ENCODE results near the gene ABCC10.
"Not testable (repeated sequence)": the region's sequence is repeated elsewhere in the genome, so short reads cannot be mapped to it uniquely, and the experiment has no call there.

Gene ABCC10

GRCh38 chr6:43421831-43422230 is 5.5 kb upstream of the ABCC10 start:
- DNase-seq (ENCODE audit: low spot score in 2 of 2) (no peak), ATAC-seq (ENCODE audit: low read depth) (no peak)
- Mint-ChIP-seq H3K4me1 (peaks cover 2% of the 10 kb centered on the region), H3K4me3 (no peak overlapping the region), H3K36me3 (no peaks in the 10 kb centered on the region), H3K27me3 (peaks cover 3% of the 10 kb centered on the region), H3K9me3 (peaks cover 2% of the 10 kb centered on the region), H3K27ac (no peak overlapping the region)

GRCh38 chr6:43425083-43425482 is 2.3 kb upstream of the ABCC10 start:
- not testable (repeated sequence) for H3K27me3 Mint-ChIP-seq; ATAC-seq (ENCODE audit: low read depth); DNase-seq (ENCODE audit: low spot score in 2 of 2); H3K9me3 Mint-ChIP-seq; H3K36me3 Mint-ChIP-seq; H3K27ac Mint-ChIP-seq; H3K4me3 Mint-ChIP-seq
- peaks cover 14% of the 10 kb centered on the region for H3K4me1 Mint-ChIP-seq

GRCh38 chr6:43426928-43427405 is 374 bp upstream of the ABCC10 start:
- H3K9me3 Mint-ChIP-seq: no peaks in the 10 kb centered on the region
- DNase-seq (ENCODE audit: low spot score in 2 of 2): no peak

DNA sequence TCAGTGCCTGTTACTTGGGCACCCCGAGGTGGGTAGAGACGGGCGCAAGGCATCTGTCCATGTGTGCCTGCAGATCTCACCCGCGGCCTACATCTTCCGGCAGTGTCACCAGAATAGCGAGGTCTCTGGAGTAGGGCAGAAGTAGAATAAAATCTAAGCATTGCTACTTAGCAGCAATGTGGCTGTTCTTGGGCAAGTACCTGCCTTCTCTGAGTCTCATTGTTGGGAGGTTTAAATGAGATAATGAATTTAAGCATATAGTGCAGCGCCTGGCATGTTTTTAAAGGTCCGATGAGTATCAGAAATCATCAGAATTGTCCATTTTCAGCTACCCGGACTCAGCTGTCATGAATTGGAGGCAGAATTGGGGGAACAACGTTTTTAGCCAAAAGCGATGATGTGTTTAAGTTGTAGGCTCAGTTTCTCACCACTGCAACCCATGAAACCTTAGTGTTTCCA is 800 bp downstream of the ABCC10 start:
- Mint-ChIP-seq H3K9me3 (no peaks in the 10 kb centered on the region), H3K27me3 (no peaks in the 10 kb centered on the region), H3K27ac (peak overlapping the region; percentile 93), H3K36me3 (no peaks in the 10 kb centered on the region), H3K4me3 (peak overlapping the region; percentile 88), H3K4me1 (peaks cover 16% of the 10 kb centered on the region)
- ATAC-seq (ENCODE audit: low read depth) (no peak), DNase-seq (ENCODE audit: low spot score in 2 of 2) (no peak)

More at GRCh38 chr6:43426928-43427405, 374 bp upstream of the ABCC10 start:
- Mint-ChIP-seq H3K27ac (peak overlapping the region; percentile 93), H3K36me3 (no peaks in the 10 kb centered on the region), H3K27me3 (no peaks in the 10 kb centered on the region), H3K4me3 (peak overlapping the region; percentile 88), H3K4me1 (peaks cover 16% of the 10 kb centered on the region)
- no peak for ATAC-seq (ENCODE audit: low read depth)

DNA sequence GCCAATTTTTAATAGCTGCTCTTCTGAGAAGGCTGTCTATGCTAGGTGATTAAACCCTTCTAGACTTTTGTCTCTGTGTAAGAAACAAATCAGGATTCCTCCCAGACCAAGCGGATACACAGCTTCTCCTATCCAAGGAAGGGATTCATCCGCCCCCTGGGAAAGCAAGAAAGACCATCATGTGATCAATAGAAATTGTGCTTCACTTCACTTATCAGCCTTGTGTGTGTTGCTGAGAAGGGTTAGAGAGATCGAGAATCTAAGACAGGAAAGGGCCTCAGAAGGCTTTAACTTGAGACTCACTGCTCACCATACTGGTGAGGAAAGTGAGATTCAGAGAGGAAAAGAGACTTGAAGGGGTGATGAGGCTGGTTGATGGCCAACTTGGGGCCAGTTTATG is 1.5 kb downstream of the ABCC10 start:
- Mint-ChIP-seq H3K27me3 (no peaks in the 10 kb centered on the region), H3K9me3 (no peaks in the 10 kb centered on the region), H3K36me3 (no peaks in the 10 kb centered on the region), H3K4me1 (peaks cover 16% of the 10 kb centered on the region), H3K27ac (peak overlapping the region; percentile 93), H3K4me3 (peak overlapping the region; percentile 88)
- DNase-seq (ENCODE audit: low spot score in 2 of 2) (no peak), ATAC-seq (ENCODE audit: low read depth) (no peak)

- no peaks in the 10 kb centered on the region for H3K9me3 Mint-ChIP-seq
- ATAC-seq (ENCODE audit: low read depth) (no peak), DNase-seq (ENCODE audit: low spot score in 2 of 2) (no peak)
- H3K36me3 Mint-ChIP-seq: no peaks in the 10 kb centered on the region
- H3K27ac Mint-ChIP-seq: no peak overlapping the region
- no peaks in the 10 kb centered on the region for H3K27me3 Mint-ChIP-seq
- H3K4me3 Mint-ChIP-seq: no peak overlapping the region
- peaks cover 13% of the 10 kb centered on the region for H3K4me1 Mint-ChIP-seq
Measured at GRCh38 chr6:43432009-43432945, 4.9 kb downstream of the ABCC10 start.

DNA sequence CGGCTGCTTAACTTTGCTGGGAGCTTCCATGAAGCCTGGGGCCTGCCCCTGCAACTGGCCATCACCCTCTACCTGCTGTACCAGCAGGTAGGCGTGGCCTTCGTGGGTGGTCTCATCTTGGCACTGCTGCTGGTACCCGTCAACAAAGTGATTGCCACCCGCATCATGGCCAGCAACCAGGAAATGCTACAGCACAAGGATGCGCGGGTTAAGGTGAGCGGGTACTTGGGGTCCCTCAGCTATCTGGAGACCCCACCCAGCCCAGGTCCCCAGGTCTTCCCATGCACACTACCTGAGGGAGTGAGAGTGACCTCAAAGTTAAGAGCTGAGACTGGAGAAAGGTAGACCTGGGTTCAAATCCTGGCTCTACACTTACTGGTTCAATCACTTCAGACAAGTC is 5.8 kb downstream of the ABCC10 start:
- Mint-ChIP-seq H3K9me3 (no peaks in the 10 kb centered on the region), H3K36me3 (no peaks in the 10 kb centered on the region), H3K4me3 (no peak overlapping the region), H3K27me3 (no peaks in the 10 kb centered on the region), H3K4me1 (peaks cover 11% of the 10 kb centered on the region), H3K27ac (no peak overlapping the region)
- ATAC-seq (ENCODE audit: low read depth): no peak
- DNase-seq (ENCODE audit: low spot score in 2 of 2): no peak

DNA sequence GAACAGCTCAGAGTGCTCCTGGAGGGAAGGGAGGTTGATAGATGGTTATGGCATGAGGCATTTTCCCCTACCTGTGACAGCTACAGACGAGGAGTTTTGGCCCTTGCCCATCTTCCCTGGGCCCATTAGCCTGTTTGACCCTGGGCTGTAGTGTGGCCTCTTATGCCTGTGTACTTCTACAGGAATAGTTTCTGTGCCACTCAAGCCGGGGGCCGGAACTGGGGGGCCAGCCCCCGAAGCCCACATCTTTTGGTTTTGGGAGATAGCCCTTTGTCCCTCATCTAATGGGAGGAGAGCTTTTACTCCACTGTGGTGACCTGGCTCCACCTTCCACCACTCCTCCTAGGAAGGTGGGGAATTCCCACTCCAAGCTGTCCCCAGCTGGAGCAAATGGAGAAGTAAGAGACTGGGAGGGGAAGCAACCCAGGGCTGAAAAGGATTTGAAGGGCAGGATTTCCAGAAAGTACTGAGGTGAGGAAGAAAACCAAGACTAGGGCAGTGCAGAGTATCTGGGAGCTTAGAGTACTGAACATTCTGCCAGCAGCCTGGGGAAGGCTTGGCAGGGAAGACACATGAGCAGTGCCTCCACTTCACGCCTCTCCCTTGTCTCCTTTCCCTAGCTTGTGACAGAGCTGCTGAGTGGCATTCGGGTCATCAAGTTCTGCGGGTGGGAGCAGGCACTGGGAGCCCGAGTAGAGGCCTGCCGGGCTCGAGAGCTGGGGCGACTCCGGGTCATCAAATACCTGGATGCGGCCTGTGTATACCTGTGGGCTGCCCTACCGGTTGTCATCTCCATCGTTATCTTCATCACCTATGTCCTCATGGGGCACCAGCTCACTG is 6.9 kb downstream of the ABCC10 start:
- Mint-ChIP-seq H3K27ac (peak overlapping the region; percentile 47), H3K27me3 (no peaks in the 10 kb centered on the region), H3K4me3 (no peak overlapping the region), H3K36me3 (no peaks in the 10 kb centered on the region), H3K4me1 (peaks cover 2% of the 10 kb centered on the region), H3K9me3 (no peaks in the 10 kb centered on the region)
- no peak for ATAC-seq (ENCODE audit: low read depth)
- DNase-seq (ENCODE audit: low spot score in 2 of 2): no peak

GRCh38 chr6:43434943-43435342 is 7.6 kb downstream of the ABCC10 start:
- H3K4me1 Mint-ChIP-seq: peaks cover 2% of the 10 kb centered on the region
- no peak for DNase-seq (ENCODE audit: low spot score in 2 of 2)
- no peaks in the 10 kb centered on the region for H3K9me3 Mint-ChIP-seq
- no peak overlapping the region for H3K4me3 Mint-ChIP-seq
- no peak overlapping the region for H3K27ac Mint-ChIP-seq
- H3K27me3 Mint-ChIP-seq: no peaks in the 10 kb centered on the region
- no peaks in the 10 kb centered on the region for H3K36me3 Mint-ChIP-seq
- no peak for ATAC-seq (ENCODE audit: low read depth)

- no peak for ATAC-seq (ENCODE audit: low read depth)
- Mint-ChIP-seq H3K4me1 (peaks cover 2% of the 10 kb centered on the region), H3K9me3 (no peaks in the 10 kb centered on the region), H3K36me3 (no peaks in the 10 kb centered on the region), H3K4me3 (no peak overlapping the region), H3K27me3 (no peaks in the 10 kb centered on the region), H3K27ac (no peak overlapping the region)
- DNase-seq (ENCODE audit: low spot score in 2 of 2): no peak
Measured at GRCh38 chr6:43435682-43436437, 8.5 kb downstream of the ABCC10 start.

- Mint-ChIP-seq H3K9me3 (no peaks in the 10 kb centered on the region), H3K27ac (no peak overlapping the region), H3K36me3 (no peaks in the 10 kb centered on the region), H3K4me3 (no peak overlapping the region), H3K4me1 (peaks cover 1% of the 10 kb centered on the region), H3K27me3 (no peaks in the 10 kb centered on the region)
- DNase-seq (ENCODE audit: low spot score in 2 of 2) (no peak), ATAC-seq (ENCODE audit: low read depth) (no peak)
Measured at GRCh38 chr6:43436577-43437282, 9.4 kb downstream of the ABCC10 start.

DNA sequence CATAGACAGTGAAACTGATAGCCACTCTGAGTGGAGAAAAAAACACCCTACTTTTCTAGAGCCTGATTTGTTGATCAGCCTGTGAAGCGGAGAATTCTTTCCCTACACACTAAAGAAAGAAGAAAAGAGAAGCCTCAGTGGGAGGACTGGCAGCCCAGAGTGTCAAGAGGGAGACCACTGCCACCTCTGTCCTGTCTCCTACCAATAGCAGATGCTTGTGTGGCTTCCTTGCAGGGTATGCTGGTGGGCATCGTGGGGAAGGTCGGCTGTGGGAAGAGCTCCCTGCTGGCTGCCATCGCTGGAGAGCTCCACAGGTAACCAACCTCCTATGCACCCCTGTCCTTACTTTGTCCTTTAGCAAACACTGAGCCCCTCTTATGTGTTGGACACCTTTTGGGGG is 10.4 kb downstream of the ABCC10 start:
- Mint-ChIP-seq H3K27me3 (no peaks in the 10 kb centered on the region), H3K27ac (no peak overlapping the region), H3K36me3 (no peaks in the 10 kb centered on the region), H3K4me3 (no peak overlapping the region), H3K9me3 (no peaks in the 10 kb centered on the region), H3K4me1 (no peaks in the 10 kb centered on the region)
- ATAC-seq (ENCODE audit: low read depth) (no peak), DNase-seq (ENCODE audit: low spot score in 2 of 2) (no peak)

DNA sequence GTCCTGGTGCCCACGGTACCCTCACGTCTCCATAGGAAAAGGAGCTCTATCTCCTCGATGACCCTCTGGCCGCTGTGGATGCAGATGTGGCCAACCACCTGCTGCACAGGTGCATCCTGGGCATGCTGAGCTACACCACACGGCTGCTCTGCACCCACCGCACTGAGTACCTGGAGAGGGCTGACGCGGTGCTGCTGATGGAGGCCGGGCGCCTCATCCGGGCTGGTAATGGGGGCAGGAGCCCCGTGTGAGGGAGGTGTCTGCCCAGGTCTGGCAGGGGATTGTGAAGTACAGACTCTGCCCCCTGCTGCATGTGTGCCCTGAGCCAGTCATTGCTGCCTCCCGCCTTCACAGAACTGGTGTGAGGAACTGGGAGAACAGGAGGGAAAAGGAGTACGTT is 15.6 kb downstream of the ABCC10 start:
- Mint-ChIP-seq H3K4me1 (no peaks in the 10 kb centered on the region), H3K27me3 (no peaks in the 10 kb centered on the region), H3K36me3 (peaks cover 17% of the 10 kb centered on the region), H3K9me3 (no peaks in the 10 kb centered on the region), H3K4me3 (no peak overlapping the region), H3K27ac (no peak overlapping the region)
- DNase-seq (ENCODE audit: low spot score in 2 of 2) (no peak), ATAC-seq (ENCODE audit: low read depth) (no peak)
